Activated CD8-positive, alpha-beta T cell treated with anti-CD3 and anti-CD28 coated beads, Interleukin-2, amount 10 ng/mL, durations not matched to agents 7 days and 5 days (primary cell): ENCODE data around the gene GAS5. TPM values are rescaled to one million over a fixed set of nuclear protein-coding genes. Genes with fewer than 3 reads are reported as not detected.

ENCODE experiments used
- ATAC-seq: fragments of 150-1000 bp; cut with Tn5 transposase; one replicate; pipeline ENCODE4 v1.10.0; 2021; ENCODE audit warnings: moderate library complexity
- CTCF ChIA-PET: fragments of 350-600 bp; sonication (Branson Sonifier 250); formaldehyde crosslinking; loops from one replicate; lab custom pipeline; 2021; ENCODE audit warnings: antibody characterized with exemption; lab: Charles Lee
- POLR2A ChIA-PET: fragments of 350-600 bp; sonication (Branson Sonifier 250); formaldehyde crosslinking; loops from one replicate; lab custom pipeline; 2021; ENCODE audit warnings: antibody characterized with exemption; lab: Charles Lee
- DNase-seq: peaks from one replicate; pipeline ENCODE4 v3.0.0-alpha.2; 2020
- H3K27ac Mint-ChIP-seq: one replicate; pipeline ENCODE4 v1.8.0; 2021; ENCODE audit warnings: mild to moderate bottlenecking, mixed read lengths
- H3K27me3 Mint-ChIP-seq: one replicate; pipeline ENCODE4 v1.8.0; 2021; ENCODE audit warnings: low read depth, mixed read lengths
- H3K36me3 Mint-ChIP-seq: one replicate; pipeline ENCODE4 v1.8.0; 2021; ENCODE audit warnings: low read depth, mixed read lengths
- H3K4me1 Mint-ChIP-seq: one replicate; pipeline ENCODE4 v1.8.0; 2021; ENCODE audit warnings: low read depth, mixed read lengths
- H3K4me3 Mint-ChIP-seq: one replicate; pipeline ENCODE4 v1.8.0; 2021; ENCODE audit warnings: mild to moderate bottlenecking, mixed read lengths
- H3K9me3 Mint-ChIP-seq: one replicate; pipeline ENCODE4 v1.8.0; 2022; ENCODE audit warnings: mixed read lengths; ENCODE audit not compliant: insufficient read depth
- total RNA-seq, 2 experiments: library from RNA; stranded (reverse); gene quantifications; one replicate each; pipeline ENCODE4 v1.2.3, GENCODE V29; 2021

The GAS5 gene
- total RNA-seq, 2 experiments from 2014 or later: 356 to 367 TPM

DNA sequence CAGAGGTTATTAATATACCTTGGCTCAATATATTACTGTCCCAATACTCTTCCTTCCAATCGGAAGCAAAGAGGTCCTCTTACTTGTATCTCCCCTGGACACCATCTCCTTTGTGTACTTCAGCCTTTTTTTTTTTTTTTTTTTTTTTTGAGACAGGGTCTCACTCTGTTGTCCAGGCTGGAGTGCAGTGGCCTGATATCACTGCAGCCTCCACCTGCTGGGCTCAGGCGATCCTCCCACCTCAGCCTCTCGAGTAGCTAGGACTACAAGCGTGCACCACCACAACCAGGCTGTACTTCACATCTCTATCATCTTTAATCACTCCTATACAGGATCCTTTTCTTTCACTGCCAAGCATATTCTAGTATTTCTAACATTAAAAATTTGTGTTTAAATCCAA lies 46.1 kb downstream of the GAS5 start:
- Mint-ChIP-seq H3K27ac (no peak overlapping the region), H3K4me3 (peak overlapping the region; percentile 86), H3K4me1 (peaks cover 40% of the 10 kb centered on the region), H3K9me3 (no peaks in the 10 kb centered on the region), H3K27me3 (no peaks in the 10 kb centered on the region), H3K36me3 (peaks cover 56% of the 10 kb centered on the region)
- DNase-seq (no peak), ATAC-seq (no peak)
- CTCF ChIA-PET: interaction anchor here (1.6 kb wide), 1 partner anchor 391 kb away, joined by 6 read pairs; no protein-coding TSS in a partner anchor
- POLR2A ChIA-PET: interaction anchor here (0.7 kb wide), 1 partner anchor 418 kb away, joined by 3 read pairs; no protein-coding TSS in a partner anchor

DNA sequence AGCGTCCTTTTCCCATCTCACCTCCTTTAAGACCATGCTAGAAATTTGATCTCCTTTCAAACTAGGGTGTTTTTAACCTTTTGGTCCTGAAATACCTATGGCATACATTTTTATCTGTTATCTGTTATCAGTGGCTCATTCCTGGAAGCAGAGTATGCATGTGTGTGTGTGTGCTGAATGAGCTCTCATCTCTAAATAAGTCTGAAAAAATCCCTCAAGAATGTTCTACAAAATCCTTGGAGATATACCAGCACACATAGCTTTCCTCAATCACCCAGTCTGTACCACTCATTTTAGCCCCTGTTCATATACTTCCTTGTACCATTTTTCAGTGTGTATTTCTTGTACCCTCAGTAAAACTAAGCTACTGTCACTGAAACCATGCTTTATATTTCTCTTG lies 49.3 kb downstream of the GAS5 start:
- Mint-ChIP-seq H3K27ac (no peak overlapping the region), H3K4me1 (peaks cover 53% of the 10 kb centered on the region), H3K4me3 (no peak overlapping the region), H3K36me3 (peaks cover 79% of the 10 kb centered on the region), H3K27me3 (no peaks in the 10 kb centered on the region), H3K9me3 (no peaks in the 10 kb centered on the region)
- ChIA-PET CTCF (interaction anchor here (0.8 to 1.4 kb wide), 3 partner anchors 14 to 389 kb away, joined by 3 to 4 read pairs (median 3); no protein-coding TSS in a partner anchor), POLR2A (interaction anchor here (1.2 kb wide), 1 partner anchor 134 kb away, joined by 3 read pairs; no protein-coding TSS in a partner anchor)
- ATAC-seq (no peak), DNase-seq (no peak)

Other genes starting within 250 kb of the GAS5 start
- not detected for gene TEX50, start 232.7 kb downstream of the GAS5 start, total RNA-seq
- not detected for gene ANKRD45, start 198.1 kb downstream of the GAS5 start, total RNA-seq
- gene KLHL20, start 153.0 kb downstream of the GAS5 start, total RNA-seq: 10 to 100 TPM; 18.3 to 22.3 TPM
- 10 to 100 TPM; 32.7 to 35.7 TPM for gene DARS2, start 43.3 kb downstream of the GAS5 start, total RNA-seq
- gene CENPL, start 43.1 kb downstream of the GAS5 start, total RNA-seq: 10 to 100 TPM; 35.5 to 39.2 TPM
- gene ZBTB37, start 391 bp upstream of the GAS5 start, total RNA-seq: 10 to 100 TPM in 1 of 2 experiments, 1 to 10 TPM in 1; 9.2 to 11.2 TPM
- gene SERPINC1, start 49.3 kb upstream of the GAS5 start, total RNA-seq: not detected
- gene RC3H1, start 154.4 kb upstream of the GAS5 start, total RNA-seq: 10 to 100 TPM; 28.1 to 32.9 TPM